Fibroblast of lung (primary cell): Measurements from ENCODE around the gene ABCA4. TPM values are rescaled to one million over a fixed set of nuclear protein-coding genes. Genes with fewer than 3 reads are reported as not detected.

Experiments
- DNase-seq, 2 donors: peaks; one replicate each; pipeline versions ENCODE4 v3.0.0 to v3.0.0-alpha.2; 2010; ENCODE audit warnings: low read depth in 2 of 2
- H2AFZ ChIP-seq: 2 replicates; pipeline ENCODE4 v1.5.1; 2012; ENCODE audit warnings: low read length, control low read depth, inconsistent platforms
- H3K27ac ChIP-seq: 2 replicates; pipeline ENCODE4 v1.5.1; 2011; ENCODE audit warnings: low read length, control low read depth; ENCODE audit not compliant: insufficient read depth
- H3K27me3 ChIP-seq: 2 replicates; pipeline ENCODE4 v1.5.1; 2011; ENCODE audit warnings: mild to moderate bottlenecking, low read length; ENCODE audit not compliant: control insufficient read depth, insufficient read depth
- H3K36me3 ChIP-seq: 2 replicates; pipeline ENCODE4 v1.5.1; 2011; ENCODE audit warnings: low read length; ENCODE audit not compliant: control insufficient read depth, insufficient read depth
- H3K4me1 ChIP-seq: 2 replicates; pipeline ENCODE4 v1.5.1; 2011; ENCODE audit warnings: low read length; ENCODE audit not compliant: control insufficient read depth, insufficient read depth; ENCODE audit errors: extremely low read depth
- H3K4me2 ChIP-seq: 2 replicates; pipeline ENCODE4 v1.5.1; 2011; ENCODE audit warnings: low read length, control low read depth; ENCODE audit not compliant: insufficient read depth; ENCODE audit errors: extremely low read depth
- H3K4me3 ChIP-seq, 4 experiments: fragments of 200-600 bp in 1 of 4; sonication (generic) in 1 of 4; replicated peaks in 1 of 4; 2 replicates each; pipeline ENCODE4 v1.5.1; 2011 to 2016; ENCODE audit warnings: low read length in 4 of 4, low read depth in 3 of 4, mild to moderate bottlenecking in 3 of 4, control low read depth in 2 of 4, inconsistent platforms in 1 of 4, mixed read lengths in 1 of 4; ENCODE audit not compliant: insufficient read depth in 1 of 4; ENCODE audit errors: control extremely low read depth in 1 of 4
- H3K79me2 ChIP-seq: 2 replicates; pipeline ENCODE4 v1.5.1; 2012; ENCODE audit warnings: mild to moderate bottlenecking, low read length, inconsistent platforms; ENCODE audit not compliant: control insufficient read depth, insufficient read depth
- H3K9ac ChIP-seq: 2 replicates; pipeline ENCODE4 v1.5.1; 2011; ENCODE audit warnings: mild to moderate bottlenecking, low read length, control low read depth; ENCODE audit not compliant: insufficient read depth
- H3K9me3 ChIP-seq: 2 replicates; pipeline ENCODE4 v1.5.1; 2012; ENCODE audit warnings: low read depth, low read length; ENCODE audit not compliant: control insufficient read depth, insufficient read depth
- H4K20me1 ChIP-seq: 2 replicates; pipeline ENCODE4 v1.5.1; 2011; ENCODE audit warnings: low read length; ENCODE audit not compliant: control insufficient read depth, insufficient read depth; ENCODE audit errors: extremely low read depth
- CTCF ChIP-seq, 2 donors: IDR thresholded peaks in 1 of 2; conservative IDR thresholded peaks in 1 of 2; 1 replicate in 1 of 2; 2 replicates in 1 of 2; pipeline ENCODE4 v1.5.1; 2011 to 2012; ENCODE audit warnings: low read length in 2 of 2, control low read depth in 1 of 2, inconsistent platforms in 1 of 2, low read depth in 1 of 2, mild to moderate bottlenecking in 1 of 2
- EZH2 ChIP-seq: IDR thresholded peaks from 2 replicates; pipeline ENCODE4 v1.5.1; 2012; ENCODE audit warnings: low read length, control low read depth, mild to moderate bottlenecking; ENCODE audit errors: missing control alignments
- polyA plus RNA-seq, 2 donors: library from polyadenylated mRNA; depleted of rRNA in 1 of 2; stranded (reverse) in 1 of 2; unstranded in 1 of 2; fragments of >200 nt; gene quantifications; 2 replicates each; pipeline ENCODE4 v1.2.1, GENCODE V29; 2011 to 2012; ENCODE audit warnings: missing spikeins in 1 of 2
- total RNA-seq: library from RNA; depleted of rRNA; stranded (reverse); fragments of >200 nt; gene quantifications from 2 replicates; pipeline ENCODE4 v1.2.1, GENCODE V29; 2014

Gene ABCA4
- total and polyA plus RNA-seq, 2 donors (not counting 1 experiment from before 2014, with no cell fraction given) = 0.07 to 0.33 TPM

DNA sequence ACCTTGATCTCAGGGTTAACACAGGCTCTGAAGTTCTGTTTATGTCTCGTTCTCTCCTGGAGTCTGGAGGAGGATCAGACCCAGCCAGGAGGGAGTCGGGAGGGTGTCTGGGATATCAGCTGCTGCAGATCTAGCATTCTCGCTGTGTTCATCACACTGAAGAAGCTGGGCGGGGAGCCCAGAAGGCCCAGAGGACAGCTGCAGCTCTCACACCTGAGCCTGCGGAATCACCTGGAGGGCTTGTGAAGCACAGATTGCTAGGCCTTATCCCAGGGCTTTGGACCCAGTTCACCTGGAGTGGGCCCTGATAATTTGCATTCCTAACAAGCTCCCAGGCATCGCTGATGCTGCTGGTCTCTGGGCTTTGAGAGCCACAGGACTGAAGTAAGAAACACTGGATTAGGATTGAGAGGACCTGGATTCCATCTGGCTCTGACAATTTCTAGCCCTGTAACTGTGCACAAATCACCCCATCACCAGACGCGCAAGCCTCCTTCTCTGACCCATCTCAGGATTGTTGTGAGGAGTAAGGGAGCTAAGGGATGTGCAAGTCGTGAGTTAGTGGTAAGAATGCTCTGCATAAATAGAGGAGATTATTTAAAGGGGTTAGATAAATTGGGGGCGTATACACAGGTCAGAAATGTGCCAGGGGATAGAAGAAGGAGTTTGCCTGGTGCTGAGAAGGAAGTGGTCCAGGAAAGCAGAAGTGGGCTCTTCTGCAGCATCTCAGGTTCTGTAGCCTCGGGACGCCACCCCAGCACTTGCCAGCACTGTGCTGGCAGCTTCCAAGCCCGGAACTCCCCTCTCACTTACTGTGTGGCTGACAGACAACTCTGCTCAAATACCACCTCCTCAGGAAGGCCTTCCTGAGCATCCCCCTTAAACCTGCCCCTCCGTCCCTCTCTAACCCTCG lies 19.1 kb downstream of the ABCA4 start:
- Histone ChIP-seq H4K20me1 (no peaks in the 10 kb centered on the region), H3K9ac (no peak overlapping the region), H3K4me3 (no peak overlapping the region), H3K27me3 (peaks cover 6% of the 10 kb centered on the region), H3K27ac (no peak overlapping the region), H3K4me1 (peaks cover 2% of the 10 kb centered on the region), H3K9me3 (no peaks in the 10 kb centered on the region), H3K36me3 (no peaks in the 10 kb centered on the region), H3K79me2 (no peaks in the 10 kb centered on the region), H2AFZ (no peak overlapping the region), H3K4me2 (no peak overlapping the region)
- DNase-seq = peak in 1 of 2 donors; percentile 39
- no peak for TF ChIP-seq CTCF (conservative IDR thresholded peaks at IDR 0.05 in 1 of 2, IDR thresholded peaks at IDR 0.05 in 1 of 2; ENCODE audit: low read depth in 1 of 2, low read length in 2 of 2)
- no peak for TF ChIP-seq EZH2

DNA sequence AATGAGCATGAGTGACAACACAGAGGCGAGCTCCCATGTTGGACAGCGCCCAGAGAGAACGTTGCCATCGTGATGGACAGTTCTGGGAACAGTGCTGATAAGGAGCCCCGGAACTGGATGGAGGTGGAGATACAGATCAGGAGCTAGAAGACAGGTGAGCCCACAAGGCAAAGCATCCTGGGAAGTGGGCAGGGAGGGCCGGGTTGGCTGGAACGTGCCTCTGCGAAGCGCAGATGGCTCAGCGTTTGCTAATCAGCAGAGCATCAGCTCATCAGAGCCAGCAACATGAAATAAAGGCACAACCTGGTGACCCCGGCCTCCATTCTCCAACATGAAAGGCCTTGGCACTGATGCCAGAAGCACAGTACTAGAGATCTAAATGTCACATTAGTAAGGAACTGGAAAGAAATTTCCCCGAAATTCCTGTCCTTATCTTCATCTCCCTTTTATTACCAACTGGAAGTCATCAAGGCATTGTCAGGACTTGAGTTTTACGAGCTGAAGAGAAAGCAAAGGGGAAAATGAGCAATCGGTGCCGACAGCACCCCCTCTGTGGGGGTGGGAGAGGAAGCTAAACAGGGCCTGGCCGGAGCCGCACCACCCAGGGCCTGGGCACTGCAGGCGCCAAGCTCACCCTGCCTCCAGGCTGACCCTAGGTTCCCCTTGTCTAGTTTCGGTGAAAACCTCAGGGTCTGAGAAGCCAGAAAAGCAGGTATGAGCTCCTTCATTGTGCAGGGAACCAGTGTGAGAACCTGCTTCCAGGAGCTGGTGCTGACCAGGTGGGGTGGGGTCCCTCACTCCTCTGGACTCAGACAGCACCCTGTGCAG lies 19.9 kb downstream of the ABCA4 start:
- no peak overlapping the region for H3K9ac ChIP-seq
- H3K27ac ChIP-seq = no peak overlapping the region
- H3K4me1 ChIP-seq = peaks cover 10% of the 10 kb centered on the region
- no peak overlapping the region for H2AFZ ChIP-seq
- no peak overlapping the region for H3K4me3 ChIP-seq
- H4K20me1 ChIP-seq = no peaks in the 10 kb centered on the region
- H3K9me3 ChIP-seq = no peaks in the 10 kb centered on the region
- TF ChIP-seq CTCF (conservative IDR thresholded peaks at IDR 0.05 in 1 of 2, IDR thresholded peaks at IDR 0.05 in 1 of 2; ENCODE audit: low read depth in 1 of 2, low read length in 2 of 2) (no peak), EZH2 (no peak)
- peaks cover 2% of the 10 kb centered on the region for H3K27me3 ChIP-seq
- peak in 1 of 2 donors; percentile 14 for DNase-seq
- no peaks in the 10 kb centered on the region for H3K36me3 ChIP-seq
- H3K79me2 ChIP-seq = no peaks in the 10 kb centered on the region
- H3K4me2 ChIP-seq = no peak overlapping the region

GRCh38 chr1:94100129-94100784 lies 20.7 kb downstream of the ABCA4 start:
- Histone ChIP-seq H3K4me1 (peaks cover 14% of the 10 kb centered on the region), H3K36me3 (no peaks in the 10 kb centered on the region), H3K27me3 (peaks cover 2% of the 10 kb centered on the region), H3K4me2 (no peak overlapping the region), H2AFZ (no peak overlapping the region), H3K4me3 (no peak overlapping the region), H3K9me3 (no peaks in the 10 kb centered on the region), H4K20me1 (no peaks in the 10 kb centered on the region), H3K79me2 (no peaks in the 10 kb centered on the region), H3K27ac (no peak overlapping the region), H3K9ac (no peak overlapping the region)
- no peak for DNase-seq
- no peak for TF ChIP-seq CTCF (conservative IDR thresholded peaks at IDR 0.05 in 1 of 2, IDR thresholded peaks at IDR 0.05 in 1 of 2; ENCODE audit: low read depth in 1 of 2, low read length in 2 of 2)
- TF ChIP-seq EZH2 = no peak
